Measurements from ENCODE around the gene BTBD19.
"Not testable (repeated sequence)": the region's sequence is repeated elsewhere in the genome, so short reads cannot be mapped to it uniquely, and the experiment has no call there.

BTBD19 gene

DNA sequence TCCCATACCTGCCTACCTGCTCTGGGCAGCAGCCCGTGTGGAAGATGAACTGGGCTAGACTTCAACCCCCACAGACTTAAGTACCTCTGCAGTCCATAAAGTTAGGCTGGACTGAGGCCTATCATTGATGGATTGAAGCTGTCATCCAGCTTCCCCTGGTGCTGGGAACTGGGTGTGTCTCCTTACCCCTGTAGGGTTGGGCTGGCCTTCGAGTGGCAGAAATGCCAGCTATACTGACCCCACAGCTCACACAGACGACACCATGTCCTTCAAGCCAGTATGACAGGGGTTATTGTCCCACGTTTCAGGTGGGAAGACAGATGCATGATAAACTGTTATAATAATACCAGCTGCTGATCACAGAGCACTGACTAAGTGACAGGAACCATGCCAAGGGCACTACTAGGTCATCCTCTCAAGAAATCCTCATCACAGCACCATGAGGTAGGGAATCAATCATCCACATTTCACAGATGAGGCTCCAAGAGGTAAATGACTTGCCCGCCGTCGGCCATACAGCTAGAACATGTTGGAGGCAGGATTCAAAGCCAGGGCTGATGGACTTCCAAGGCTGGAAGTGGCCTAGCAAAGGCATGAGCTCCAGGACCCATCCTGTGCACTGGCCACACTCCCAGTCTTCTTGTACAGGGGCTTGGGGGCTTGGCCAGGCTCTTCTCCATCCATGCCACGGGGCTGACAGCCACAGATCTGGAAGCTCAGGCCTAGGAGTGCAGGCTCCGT, 20.0 kb upstream of the BTBD19 start, which contains the start of gene BEST4:
BEST4 (minus strand) TSS at position 51 of the 741 bp plus-strand sequence. CDS start 465 bp downstream, outside the sequence.
- no peak for DNase-seq

GRCh38 chr1:44790968-44791801, 17.1 kb upstream of the BTBD19 start:
- DNase-seq: no peak

DNA sequence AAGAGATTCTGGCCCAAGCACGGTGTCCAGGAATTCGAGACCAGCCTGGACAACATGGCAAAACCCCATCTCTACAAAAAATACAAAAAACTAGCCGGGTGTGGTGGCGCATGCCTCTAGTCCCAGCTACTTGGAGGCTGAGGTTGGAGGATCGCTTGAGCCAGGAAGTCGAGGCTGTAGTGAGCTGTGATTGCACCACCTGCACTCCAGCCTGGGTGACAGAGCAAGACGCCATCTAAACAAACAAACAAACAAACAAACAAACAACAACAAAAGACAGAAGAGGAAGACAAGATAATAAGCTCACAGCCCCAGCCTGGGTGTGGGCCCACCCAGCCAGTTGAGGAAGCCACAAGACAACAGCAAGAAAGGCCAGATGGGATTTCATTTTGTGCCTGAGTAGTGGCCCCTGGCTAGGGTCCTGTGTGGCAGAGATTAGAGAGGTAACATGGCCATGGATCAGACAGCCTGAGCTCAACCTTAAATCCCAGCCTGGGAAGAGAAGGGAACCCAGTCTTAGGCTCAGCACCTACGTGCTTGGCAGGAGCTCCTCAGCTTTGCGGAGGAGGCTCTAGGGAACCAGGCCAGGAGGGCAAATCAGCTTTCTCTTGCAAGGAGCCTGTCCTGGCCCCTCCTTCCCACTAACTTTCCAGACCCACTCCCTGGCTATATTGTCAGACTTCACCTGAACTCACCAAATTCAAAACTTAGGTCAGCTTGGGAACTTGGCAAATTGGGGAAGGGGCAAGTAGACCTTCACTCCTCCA, 15.4 kb upstream of the BTBD19 start:
- DNase-seq: no peak

DNA sequence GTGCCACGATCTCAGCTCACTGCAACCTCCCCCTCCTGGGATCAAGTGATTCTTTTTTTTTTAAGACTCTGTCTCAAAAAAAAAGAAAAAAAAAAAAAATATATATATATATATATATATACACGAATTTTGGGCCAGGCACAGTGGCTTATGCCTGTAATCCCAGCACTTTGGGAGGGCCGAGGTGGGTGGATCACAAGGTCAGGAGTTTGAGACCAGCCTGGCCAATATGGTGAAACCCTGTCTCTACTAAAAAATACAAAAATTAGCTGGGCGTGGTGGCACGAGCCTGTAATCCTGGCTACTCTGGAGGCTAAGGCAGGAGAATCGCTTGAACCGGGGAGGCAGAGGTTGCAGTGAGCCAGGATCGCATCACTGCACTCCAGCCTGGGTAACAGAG, 10.4 kb upstream of the BTBD19 start:
- DNase-seq: not testable (repeated sequence)

DNA sequence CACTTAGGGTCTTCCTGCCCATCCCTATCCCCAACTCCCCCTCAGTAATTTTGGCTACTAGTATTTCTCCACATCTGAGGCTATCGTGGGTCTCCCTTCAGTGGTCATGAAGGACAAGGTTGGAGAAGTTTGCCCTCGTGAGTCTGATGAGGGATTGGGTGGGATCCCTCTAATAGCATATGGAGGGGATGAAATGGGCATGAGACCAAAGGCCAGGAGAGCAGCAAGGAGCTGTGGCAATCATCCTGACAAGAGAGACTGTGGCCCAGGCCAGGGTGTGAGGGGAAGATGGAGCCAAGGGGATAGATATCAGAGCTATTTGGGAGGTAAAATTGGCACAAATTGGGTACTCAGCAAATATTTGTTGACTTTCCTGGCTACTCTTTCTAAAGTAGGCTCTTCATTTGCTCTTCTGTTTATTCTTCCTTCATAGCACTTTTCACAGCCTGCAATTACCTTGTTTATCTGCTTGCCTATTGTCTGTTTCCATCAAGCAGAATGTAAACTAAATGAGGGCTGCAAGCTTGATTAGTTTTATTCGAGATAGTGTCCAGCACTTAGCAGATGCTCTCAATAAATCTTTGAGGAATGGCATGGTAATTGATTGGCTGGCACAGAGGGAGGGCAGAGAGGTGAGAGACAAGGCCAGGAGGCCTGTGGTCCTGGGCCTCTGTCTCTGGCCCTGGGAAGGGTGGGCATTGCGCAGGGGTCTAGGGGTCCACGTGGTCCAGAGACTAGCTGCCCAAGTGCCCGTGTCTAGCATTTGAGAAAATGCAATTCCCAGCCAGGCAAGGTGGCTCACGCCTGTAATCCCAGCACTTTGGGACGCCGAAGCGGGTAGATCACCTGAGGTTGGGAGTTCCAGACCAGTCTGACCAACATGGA, 9.6 kb upstream of the BTBD19 start:
- no peak for DNase-seq

DNA sequence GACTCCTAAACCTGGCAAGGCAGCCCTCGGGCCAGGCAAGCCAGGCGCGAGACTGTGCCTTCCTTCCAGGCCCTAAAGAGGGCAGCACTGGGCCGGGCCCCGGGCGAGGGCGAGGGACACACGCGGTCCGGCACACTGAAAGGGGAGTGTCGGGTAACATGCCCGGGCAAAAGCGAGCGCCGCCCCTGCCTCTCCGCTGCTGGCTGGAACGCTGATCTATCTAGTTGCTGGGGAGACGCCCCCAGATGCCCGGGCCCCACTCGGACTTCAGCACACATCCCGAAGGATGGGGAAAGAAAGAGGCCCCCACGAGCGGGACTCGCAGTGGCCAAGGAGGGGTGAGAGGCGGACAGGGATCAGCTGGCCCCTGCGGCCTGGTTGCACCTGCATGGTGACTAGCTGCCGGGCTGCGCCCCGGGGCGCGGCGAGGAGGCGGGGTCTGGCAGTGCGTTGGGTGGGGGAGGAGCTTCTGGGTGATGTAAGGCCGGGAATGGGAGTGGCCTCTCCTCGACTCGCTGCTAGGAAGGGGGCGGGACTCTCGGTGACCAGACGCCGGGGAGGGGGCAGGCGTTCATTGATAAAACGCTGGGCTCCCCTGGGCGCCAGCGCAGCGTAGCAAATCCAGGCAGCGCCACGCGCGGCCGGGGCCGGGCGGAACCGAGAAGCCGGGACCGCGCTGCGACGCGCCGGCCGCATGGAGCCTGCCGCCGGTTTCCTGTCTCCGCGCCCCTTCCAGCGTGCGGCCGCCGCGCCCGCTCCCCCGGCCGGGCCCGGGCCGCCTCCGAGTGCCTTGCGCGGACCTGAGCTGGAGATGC, 8.3 kb upstream of the BTBD19 start, which contains the start of gene PLK3:
PLK3 (plus strand) TSS at position 608 of the 815 bp plus-strand sequence; CDS start at position 695, 87 bp downstream.
- DNase-seq: peak; percentile 97

DNA sequence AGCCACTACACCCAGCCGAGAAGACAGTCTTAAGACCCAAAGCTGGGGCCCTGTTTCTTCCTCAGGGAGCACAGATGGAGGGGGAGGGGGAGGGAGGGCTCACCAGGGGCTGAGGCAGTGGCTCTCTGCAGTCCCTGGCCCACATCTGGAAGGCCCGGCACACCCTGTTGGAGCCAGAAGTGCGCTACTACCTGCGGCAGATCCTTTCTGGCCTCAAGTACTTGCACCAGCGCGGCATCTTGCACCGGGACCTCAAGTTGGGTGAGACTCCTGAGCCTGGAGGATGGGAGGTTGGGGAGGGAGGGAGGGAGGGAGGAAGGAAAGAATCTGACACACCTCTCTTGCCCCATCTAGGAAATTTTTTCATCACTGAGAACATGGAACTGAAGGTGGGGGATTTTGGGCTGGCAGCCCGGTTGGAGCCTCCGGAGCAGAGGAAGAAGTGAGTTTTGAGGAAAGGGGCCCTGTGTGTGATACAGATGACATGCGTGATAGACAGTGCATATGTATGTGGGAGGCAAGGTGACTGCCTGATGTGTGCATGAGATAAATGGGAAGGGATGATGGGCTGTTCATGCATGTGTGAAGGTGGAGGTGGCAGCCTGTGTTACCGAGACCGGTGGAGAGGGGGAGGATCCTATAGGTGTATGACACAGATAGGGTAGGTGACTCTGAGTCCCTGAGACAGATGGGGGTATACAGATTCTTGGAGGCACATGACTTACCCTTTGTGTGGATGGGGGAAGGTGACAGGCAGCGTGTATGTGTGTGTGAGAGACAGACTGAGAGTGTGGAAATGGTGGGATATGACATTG, 6.6 kb upstream of the BTBD19 start:
- no peak for DNase-seq

DNA sequence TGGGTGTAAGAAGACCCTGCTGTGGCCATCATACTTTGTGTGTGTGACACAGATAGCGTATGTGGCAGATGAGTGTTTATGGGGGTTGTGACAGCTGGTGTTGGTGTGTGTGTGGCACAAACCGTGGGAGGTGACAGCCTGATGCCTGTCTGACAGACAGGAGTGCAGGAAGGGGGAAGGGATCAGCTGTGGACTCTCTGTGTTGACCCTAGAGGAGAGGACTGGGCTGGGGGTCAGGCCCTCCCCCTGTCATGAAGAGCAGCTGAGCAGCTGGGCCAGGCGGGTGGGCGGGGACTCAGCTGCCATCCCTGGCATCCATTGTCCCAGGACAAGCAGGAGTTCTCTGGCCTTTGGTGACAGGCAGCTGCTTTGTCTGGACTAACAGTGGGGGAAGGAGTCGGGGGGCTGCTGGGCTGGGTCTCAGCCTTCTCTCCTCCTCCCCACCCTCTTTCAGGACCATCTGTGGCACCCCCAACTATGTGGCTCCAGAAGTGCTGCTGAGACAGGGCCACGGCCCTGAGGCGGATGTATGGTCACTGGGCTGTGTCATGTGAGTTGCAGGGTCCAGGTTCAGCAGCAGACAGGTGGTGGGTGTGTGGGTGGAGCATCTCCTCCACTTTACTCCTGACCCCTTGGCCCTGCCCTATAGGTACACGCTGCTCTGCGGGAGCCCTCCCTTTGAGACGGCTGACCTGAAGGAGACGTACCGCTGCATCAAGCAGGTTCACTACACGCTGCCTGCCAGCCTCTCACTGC, 5.8 kb upstream of the BTBD19 start:
- DNase-seq: no peak

GRCh38 chr1:44803062-44803311, 5.3 kb upstream of the BTBD19 start:
- DNase-seq: no peak

DNA sequence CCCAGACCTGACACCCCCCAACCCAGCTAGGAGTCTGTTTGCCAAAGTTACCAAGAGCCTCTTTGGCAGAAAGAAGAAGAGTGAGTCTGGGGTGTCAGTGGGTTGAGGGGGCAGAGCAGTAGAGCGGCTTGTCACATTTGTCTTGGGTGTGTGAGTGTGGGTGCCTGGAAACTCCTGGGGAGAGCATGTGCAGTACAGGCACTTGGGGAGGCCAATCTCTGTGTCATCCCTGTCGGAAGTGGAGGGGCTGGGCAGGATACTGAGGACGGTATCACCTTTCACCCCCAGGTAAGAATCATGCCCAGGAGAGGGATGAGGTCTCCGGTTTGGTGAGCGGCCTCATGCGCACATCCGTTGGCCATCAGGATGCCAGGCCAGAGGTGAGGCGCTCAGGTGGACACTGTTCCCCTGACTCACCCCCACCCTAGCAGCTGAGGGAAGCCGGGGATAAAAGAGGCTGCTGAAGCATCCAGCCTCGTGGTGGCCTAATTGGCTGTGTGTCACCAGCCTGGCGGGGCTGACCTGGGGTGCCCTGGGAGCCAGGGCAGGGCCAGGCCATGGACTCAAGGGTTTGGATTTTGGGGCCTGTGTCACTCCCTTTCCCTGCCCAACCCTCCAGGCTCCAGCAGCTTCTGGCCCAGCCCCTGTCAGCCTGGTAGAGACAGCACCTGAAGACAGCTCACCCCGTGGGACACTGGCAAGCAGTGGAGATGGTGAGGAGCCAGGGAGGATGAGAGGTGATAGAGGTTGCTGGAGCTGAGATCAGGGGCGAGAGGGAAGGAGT, 4.8 kb upstream of the BTBD19 start:
- DNase-seq: no peak

DNA sequence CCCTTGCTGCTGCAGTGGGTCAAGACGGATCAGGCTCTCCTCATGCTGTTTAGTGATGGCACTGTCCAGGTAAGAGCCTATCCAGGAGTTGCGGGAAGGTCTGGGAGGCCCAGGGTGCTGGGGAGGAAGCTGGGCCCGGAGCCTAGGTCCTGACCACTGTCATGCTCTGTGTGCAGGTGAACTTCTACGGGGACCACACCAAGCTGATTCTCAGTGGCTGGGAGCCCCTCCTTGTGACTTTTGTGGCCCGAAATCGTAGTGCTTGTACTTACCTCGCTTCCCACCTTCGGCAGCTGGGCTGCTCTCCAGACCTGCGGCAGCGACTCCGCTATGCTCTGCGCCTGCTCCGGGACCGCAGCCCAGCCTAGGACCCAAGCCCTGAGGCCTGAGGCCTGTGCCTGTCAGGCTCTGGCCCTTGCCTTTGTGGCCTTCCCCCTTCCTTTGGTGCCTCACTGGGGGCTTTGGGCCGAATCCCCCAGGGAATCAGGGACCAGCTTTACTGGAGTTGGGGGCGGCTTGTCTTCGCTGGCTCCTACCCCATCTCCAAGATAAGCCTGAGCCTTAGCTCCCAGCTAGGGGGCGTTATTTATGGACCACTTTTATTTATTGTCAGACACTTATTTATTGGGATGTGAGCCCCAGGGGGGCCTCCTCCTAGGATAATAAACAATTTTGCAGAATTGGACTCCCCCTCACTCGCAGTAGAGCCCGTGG, 2.9 kb upstream of the BTBD19 start:
- no peak for DNase-seq

DNA sequence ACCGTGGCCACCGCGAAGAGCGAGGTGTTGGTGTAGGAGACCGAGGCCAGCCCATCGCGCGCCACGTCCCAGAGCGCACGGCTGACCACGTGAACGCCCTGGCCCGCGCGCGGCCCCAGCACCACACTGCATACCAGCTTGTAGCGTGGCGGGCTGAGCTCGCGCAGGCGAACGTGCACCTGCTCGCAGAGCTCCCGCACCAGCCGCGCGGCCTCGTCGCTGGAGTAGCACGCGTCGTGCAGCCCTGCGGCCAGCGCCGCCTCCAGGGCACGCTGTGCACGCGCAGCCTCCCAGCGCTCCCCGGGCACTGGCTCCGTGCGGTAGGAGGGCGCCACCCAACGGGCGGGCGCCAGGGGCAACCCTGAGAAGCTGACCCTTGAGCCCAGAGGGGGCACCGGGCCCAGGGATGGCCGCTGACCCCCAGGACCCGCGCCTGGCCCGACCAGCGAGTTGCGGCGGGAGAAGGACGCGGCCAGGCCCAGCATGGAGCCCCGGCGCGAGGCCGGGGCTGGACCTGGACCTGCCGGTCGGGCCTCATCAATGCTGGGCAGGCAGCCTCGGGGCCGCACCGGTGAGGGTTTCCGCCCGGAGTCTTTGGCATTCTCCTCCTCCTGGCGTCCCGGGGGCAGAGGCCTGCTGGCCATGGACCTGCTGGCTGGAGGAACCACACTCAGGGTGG, 2.2 kb upstream of the BTBD19 start:
- no peak for DNase-seq

DNA sequence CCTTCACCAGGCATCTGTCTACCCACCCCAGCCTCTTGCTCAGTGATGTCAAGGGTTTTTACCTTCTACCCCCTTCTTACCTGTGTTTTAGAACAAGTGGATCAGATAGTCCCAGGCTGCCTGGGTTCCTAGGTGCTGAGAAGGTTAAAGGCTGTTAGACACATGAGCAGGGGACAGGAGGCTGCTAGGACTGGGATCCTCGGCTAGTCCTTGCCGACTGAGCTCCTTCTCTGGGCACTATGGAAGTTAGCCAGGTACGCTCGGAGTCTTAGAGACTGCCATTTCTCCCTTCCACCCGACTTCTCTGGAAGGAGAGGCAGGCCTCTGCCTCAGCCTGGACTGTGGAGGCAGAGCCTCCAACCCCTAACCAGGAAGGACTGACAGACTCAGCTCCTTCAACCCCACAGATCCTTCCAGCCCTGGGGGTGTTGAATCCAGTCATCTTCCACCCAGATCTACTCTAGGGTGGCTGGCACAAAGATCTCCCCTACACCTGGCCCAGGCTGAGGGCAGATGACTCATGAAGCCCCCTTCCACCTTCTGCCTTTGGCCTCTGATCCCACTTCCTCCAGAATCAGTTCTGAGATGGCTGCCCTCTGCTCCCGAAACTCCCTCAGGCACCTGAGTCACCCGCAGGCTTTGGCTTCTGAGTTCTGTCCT, 1.5 kb upstream of the BTBD19 start, which contains the start of gene DYNLT4:
DYNLT4 (minus strand) TSS at position 648 of the 660 bp plus-strand sequence. CDS start 683 bp downstream, outside the sequence.
- DNase-seq: no peak

DNA sequence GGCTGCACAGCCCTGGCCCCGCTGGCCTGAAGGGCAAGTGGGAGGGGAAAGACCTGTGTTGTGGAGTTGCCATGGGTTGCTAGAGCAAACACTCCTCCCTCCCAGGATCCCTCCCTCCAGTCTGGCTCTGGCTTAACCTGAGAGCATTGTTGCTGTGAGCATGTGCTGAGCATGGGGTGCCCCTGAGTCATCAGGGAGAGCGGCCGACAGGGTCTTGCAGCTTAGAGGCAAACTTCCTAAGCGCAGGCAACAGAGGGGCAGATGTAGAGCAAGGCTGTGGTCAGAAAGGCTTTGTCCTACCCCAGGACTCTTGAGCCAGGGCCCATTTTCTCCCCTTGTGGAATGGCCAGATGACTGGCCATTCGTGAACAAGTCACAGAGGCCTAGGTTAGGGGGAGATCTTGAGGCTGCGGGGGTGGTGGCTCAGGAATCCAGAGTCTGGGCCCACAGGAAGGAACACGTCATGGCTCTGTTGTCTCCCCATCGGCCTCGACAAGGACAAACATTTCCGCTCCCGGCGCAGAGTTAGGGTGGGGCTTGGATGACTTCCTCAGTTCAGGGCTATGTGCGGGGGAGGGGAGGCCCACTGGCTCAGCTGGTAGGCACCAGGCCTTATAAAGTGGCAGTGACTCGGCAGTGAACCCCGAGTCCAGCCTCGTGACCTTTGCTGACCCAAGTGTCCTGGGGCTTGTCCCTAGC, 810 bp upstream of the BTBD19 start:
- peak; percentile 100 for DNase-seq

GRCh38 chr1:44808938-44809917, 905 bp downstream of the BTBD19 start:
- DNase-seq: peak; percentile 82

All from fibroblast of skin of right biceps (primary cell).